GM12891 (cell line): ENCODE data around the gene TXNL4A.
A peak's percentile ranks its signal among the peaks of the same experiment; 100 is the strongest.

Experiments used
- DNase-seq: peaks from one replicate; pipeline ENCODE4 v3.0.0; 2011; ENCODE audit warnings: low spot score; ENCODE audit not compliant: insufficient read length
- FAIRE-seq: peaks from 2 replicates; lab custom pipeline; 2011; peaks lifted over from hg19 to GRCh38; lab: Jason Lieb, UNC
- PAX5 ChIP-seq: IDR thresholded peaks from 2 replicates; pipeline ENCODE4 v1.6.1; 2011; ENCODE audit warnings: low read length, moderate library complexity, mild to moderate bottlenecking; ENCODE audit not compliant: insufficient read depth, severe bottlenecking
- POLR2A ChIP-seq: IDR thresholded peaks from 2 replicates; pipeline ENCODE4 v1.6.1; 2011; ENCODE audit warnings: low read depth, low read length, control low read depth
- POLR2AphosphoS5 ChIP-seq: IDR thresholded peaks from 2 replicates; pipeline ENCODE4 v1.6.1; 2011; ENCODE audit warnings: low read depth, low read length, control low read depth
- POU2F2 ChIP-seq: IDR thresholded peaks from 2 replicates; pipeline ENCODE4 v1.6.1; 2011; ENCODE audit warnings: low read depth, mild to moderate bottlenecking, control low read depth, low read length, moderate library complexity
- SPI1 ChIP-seq: IDR thresholded peaks from 2 replicates; pipeline ENCODE4 v1.6.1; 2011; ENCODE audit warnings: low read depth, low read length, control low read depth
- TAF1 ChIP-seq: IDR thresholded peaks from 2 replicates; pipeline ENCODE4 v1.6.1; 2011; ENCODE audit warnings: low read depth, low read length, control low read depth

Gene TXNL4A

DNA sequence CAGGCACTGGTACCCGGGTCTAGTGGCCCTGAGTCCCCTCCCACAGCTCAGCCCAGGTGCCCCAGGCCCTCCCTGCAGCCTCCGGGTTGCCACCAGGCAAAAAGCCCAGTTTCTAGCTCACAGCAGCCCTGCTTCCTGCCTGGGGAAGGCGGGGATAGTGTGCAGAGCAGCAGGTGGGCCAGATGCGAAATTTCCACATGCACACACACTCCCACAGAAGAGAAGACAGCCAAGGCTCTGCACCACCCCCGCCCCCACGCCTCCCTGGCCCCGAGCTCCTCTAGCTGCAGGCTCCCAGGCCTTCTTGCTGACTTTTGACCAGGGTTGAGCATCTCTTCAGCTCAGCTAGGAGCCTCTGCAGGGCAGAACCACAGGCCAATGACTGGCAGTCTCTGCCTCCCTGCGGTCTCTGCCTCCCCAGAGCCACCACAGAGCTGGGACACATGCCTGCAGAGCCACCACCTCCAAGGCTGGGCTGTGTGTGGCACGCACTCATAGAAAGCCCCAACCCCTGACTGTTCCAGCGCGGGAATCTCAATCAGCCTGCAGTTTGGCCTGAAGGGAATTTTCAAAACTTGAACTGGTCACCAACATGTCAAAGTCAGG lies 44.1 kb downstream of the TXNL4A start:
- FAIRE-seq (peak; percentile 70), DNase-seq (peak; percentile 46)
- TF ChIP-seq SPI1 (no peak), POLR2AphosphoS5 (no peak), TAF1 (no peak), POLR2A (no peak), PAX5 (no peak), POU2F2 (no peak; the same call in 1 of the 2 replicates)

GRCh38 chr18:79943608-79944125 lies 44.7 kb downstream of the TXNL4A start:
- TF ChIP-seq POLR2AphosphoS5 (no peak), TAF1 (no peak), SPI1 (no peak), POLR2A (no peak)
- DNase-seq (no peak), FAIRE-seq (no peak)

- FAIRE-seq (peak; percentile 20), DNase-seq (no peak)
- TF ChIP-seq TAF1 (no peak), PAX5 (no peak), POLR2A (no peak), POLR2AphosphoS5 (no peak)
These were observed 45.4 kb downstream of the TXNL4A start for GRCh38 chr18:79942786-79943607.

- FAIRE-seq (no peak), DNase-seq (no peak)
- TF ChIP-seq TAF1 (no peak), PAX5 (no peak), SPI1 (no peak)
These were observed 46.2 kb downstream of the TXNL4A start for GRCh38 chr18:79942211-79942610.

DNA sequence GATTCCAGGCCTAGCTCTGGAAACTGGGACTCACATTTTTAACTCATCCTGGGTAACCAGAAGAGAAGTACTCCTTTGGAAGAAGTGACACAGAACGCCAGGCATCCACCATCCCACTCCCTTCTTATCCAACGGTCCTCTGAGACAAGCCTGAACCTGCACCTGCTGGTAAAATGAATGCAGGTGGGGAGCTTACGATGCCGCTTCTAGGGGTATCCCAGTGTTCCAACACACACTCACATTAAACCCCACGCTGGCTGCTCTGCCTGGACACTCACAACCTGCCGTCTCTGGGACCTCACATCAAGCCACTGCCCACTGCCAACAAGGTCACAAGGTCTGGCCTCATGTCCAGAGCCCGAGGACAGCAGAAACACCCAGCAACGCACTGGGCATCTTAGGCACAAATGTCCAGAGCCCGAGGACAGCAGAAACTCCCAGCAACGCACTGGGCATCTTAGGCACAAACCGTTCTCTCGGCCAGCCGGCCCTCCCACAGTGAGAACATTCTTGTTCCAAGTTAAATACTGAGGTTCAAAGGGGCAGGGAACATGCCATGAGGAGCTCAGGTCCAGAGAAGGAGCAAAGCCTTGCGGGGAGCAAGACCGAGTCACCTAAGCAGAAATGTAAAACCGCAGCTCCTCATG lies 46.8 kb downstream of the TXNL4A start:
- FAIRE-seq (no peak), DNase-seq (no peak)
- TF ChIP-seq TAF1 = no peak
- TF ChIP-seq POU2F2 = no peak
- TF ChIP-seq POLR2A = no peak
- TF ChIP-seq PAX5 = no peak
- no peak for TF ChIP-seq POLR2AphosphoS5
- TF ChIP-seq SPI1 = no peak

DNA sequence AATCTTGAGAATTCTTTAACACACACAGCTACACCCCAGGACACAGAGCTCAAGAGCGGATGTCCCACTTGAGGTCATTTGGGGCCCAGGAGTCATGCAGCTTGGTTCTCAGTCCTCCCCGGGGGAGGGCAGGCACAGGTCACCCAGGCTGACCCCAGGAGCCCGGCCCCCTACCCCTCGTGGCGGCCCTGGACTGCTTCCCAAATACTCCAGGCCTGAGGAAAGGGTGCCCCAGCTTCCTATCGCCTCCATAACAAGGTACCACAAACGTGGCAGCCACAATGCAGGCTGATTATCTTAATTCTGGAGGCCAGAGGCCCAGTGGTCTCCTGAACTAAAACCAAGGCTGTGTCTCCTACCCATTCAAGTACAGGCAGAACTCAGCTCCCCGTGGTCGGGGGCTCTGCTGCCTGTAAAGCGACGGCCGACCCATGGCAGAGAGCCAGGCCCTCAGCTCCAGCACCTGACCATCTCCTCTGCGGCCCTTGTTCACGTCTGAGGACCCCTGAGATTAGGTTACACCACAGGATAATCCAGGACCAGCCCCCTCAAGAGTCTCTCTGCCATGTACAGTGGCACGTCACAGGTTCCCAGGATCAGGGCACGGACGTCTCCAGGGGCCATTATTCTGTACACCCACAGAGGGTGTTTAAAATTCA lies 47.4 kb downstream of the TXNL4A start:
- no peak for FAIRE-seq
- DNase-seq = no peak
- TF ChIP-seq TAF1 (no peak), POLR2A (no peak), PAX5 (no peak), POU2F2 (no peak), POLR2AphosphoS5 (no peak), SPI1 (no peak)

DNA sequence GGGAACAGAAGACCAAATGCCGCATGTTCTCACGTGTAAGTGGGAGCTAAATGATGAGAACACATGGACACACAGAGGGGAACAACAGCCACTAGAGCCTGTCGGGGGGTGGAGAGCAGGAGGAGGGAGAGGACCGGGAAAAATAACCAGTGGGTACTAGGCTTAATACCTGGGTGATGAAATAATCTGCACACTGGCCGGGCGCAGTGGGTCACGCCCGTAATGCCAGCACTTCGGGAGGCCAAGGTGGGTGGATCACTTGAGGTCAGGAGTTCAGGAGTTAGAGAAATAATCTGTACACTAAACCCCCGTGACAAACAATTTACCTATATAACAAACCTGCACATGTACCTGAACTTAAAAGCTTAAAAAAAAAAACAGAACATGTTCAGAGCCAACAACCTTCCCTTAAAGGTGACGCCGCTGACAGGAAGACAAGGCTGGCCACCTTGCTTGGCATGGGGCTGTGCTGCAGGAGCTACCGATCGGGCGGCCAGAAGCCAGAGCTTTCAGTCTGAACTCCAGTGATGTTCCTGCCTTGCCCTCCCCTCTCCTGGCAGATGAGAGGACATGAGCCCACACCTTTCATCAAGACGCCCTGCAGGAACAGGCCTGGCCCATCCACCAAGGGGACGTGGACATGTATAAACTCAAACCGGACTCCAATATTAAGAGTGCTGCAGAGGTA lies 48.1 kb downstream of the TXNL4A start:
- FAIRE-seq (no peak), DNase-seq (no peak)
- no peak for TF ChIP-seq TAF1
- TF ChIP-seq PAX5 = no peak
- no peak for TF ChIP-seq SPI1
- no peak for TF ChIP-seq POLR2A
- TF ChIP-seq POLR2AphosphoS5 = no peak
- no peak for TF ChIP-seq POU2F2

DNA sequence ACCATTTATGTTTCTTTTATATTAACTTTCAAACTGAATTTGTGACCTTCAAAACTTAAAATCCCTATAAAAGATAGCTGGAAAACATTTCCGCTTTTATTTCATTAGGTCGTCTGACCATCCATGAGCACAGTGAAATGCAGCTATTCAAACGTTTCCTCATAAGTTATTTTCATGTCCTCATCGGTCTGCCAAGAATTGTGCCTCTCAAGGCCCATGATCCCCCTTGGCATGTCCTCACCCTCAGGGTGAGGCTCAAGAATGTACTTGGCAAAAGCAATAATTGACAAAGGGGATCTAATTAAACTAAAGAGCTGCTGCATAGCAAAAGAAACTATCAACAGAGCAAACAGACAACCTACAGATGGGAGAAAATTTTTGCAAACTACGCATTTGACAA lies 49.3 kb downstream of the TXNL4A start:
- no peak for FAIRE-seq

GRCh38 chr18:79938196-79938595 lies 50.2 kb downstream of the TXNL4A start:
- TF ChIP-seq SPI1 (no peak), POU2F2 (no peak), TAF1 (no peak), POLR2AphosphoS5 (no peak), PAX5 (no peak), POLR2A (no peak)
- no peak for FAIRE-seq
- no peak for DNase-seq

More for the DNA sequence above, 49.3 kb downstream of the TXNL4A start:
- DNase-seq = no peak
- TF ChIP-seq POLR2A (no peak), POU2F2 (no peak), TAF1 (no peak), SPI1 (no peak)
